Stimulated activated naive CD8-positive, alpha-beta T cell treated with anti-CD3 and anti-CD28 coated beads, Interleukin-15, amount 100 ng/mL, for 72 hours (primary cell): Measurements from ENCODE around the gene S100Z.
"Not testable (repeated sequence)": the region's sequence is repeated elsewhere in the genome, so short reads cannot be mapped to it uniquely, and the experiment has no call there.

ENCODE experiments used
- ATAC-seq: fragments of 150-1000 bp; cut with Tn5 transposase; 2 replicates; pipeline ENCODE4 v1.10.0; 2021; ENCODE audit warnings: mild to moderate bottlenecking, moderate library complexity
- DNase-seq, 2 donors: peaks; one replicate each; pipeline ENCODE4 v3.0.0; 2021 to 2022
- H3K27ac Mint-ChIP-seq, 2 donors: one replicate each; pipeline ENCODE4 v1.8.0; 2022; ENCODE audit warnings: mild to moderate bottlenecking in 2 of 2, mixed read lengths in 2 of 2, moderate library complexity in 2 of 2
- H3K27me3 Mint-ChIP-seq: one replicate; pipeline ENCODE4 v1.8.0; 2022; ENCODE audit warnings: mixed read lengths
- H3K4me1 Mint-ChIP-seq: one replicate; pipeline ENCODE4 v1.8.0; 2022; ENCODE audit warnings: mild to moderate bottlenecking, mixed read lengths
- H3K4me3 Mint-ChIP-seq, 2 donors: one replicate each; pipeline ENCODE4 v1.8.0; 2022; ENCODE audit warnings: mild to moderate bottlenecking in 2 of 2, mixed read lengths in 2 of 2, moderate library complexity in 1 of 2
- H3K9me3 Mint-ChIP-seq, 2 donors: one replicate each; pipeline ENCODE4 v1.8.0; 2022; ENCODE audit warnings: mixed read lengths in 2 of 2

Gene S100Z

GRCh38 chr5:76818844-76819831 lies 30.7 kb upstream of the S100Z start, which contains the start of gene F2RL1:
Gene F2RL1, plus strand, starts transcription at chr5:76819030. Its CDS starts 153 bp downstream, at chr5:76819183.
- Mint-ChIP-seq H3K4me3 (peak within 1 kb of the TSS; percentile 76 to 88), H3K27ac (peak within 1 kb of the TSS in 1 of 2 donors; percentile 95), H3K4me1 (peaks cover 12% of the 10 kb centered on the region), H3K9me3 (no peaks in the 10 kb centered on the region), H3K27me3 (peaks cover 45% of the 10 kb centered on the region)
- ATAC-seq (peak; percentile 64), DNase-seq (peak; percentile 18 to 30)

GRCh38 chr5:76819851-76820525 lies 29.8 kb upstream of the S100Z start:
- Mint-ChIP-seq H3K9me3 (no peaks in the 10 kb centered on the region), H3K27me3 (peaks cover 45% of the 10 kb centered on the region)

GRCh38 chr5:76820526-76820890 lies 29.3 kb upstream of the S100Z start:
- no peak for ATAC-seq
- no peak for DNase-seq
- Mint-ChIP-seq H3K4me3 (no peak overlapping the region), H3K9me3 (no peaks in the 10 kb centered on the region), H3K4me1 (peaks cover 12% of the 10 kb centered on the region), H3K27ac (no peak overlapping the region), H3K27me3 (peaks cover 40% of the 10 kb centered on the region)

More at GRCh38 chr5:76819851-76820525, 29.8 kb upstream of the S100Z start:
- Mint-ChIP-seq H3K4me1 (peaks cover 12% of the 10 kb centered on the region), H3K4me3 (peak overlapping the region; percentile 76 to 88), H3K27ac (peak overlapping the region in 1 of 2 donors; percentile 95)
- ATAC-seq (peak; percentile 15), DNase-seq (no peak)

GRCh38 chr5:76821136-76821535 lies 28.7 kb upstream of the S100Z start:
- no peak overlapping the region for H3K27ac Mint-ChIP-seq
- DNase-seq (no peak), ATAC-seq (no peak)
- H3K4me3 Mint-ChIP-seq, result no peak overlapping the region
- H3K4me1 Mint-ChIP-seq, result peaks cover 12% of the 10 kb centered on the region
- peaks cover 34% of the 10 kb centered on the region for H3K27me3 Mint-ChIP-seq
- H3K9me3 Mint-ChIP-seq, result no peaks in the 10 kb centered on the region

DNA sequence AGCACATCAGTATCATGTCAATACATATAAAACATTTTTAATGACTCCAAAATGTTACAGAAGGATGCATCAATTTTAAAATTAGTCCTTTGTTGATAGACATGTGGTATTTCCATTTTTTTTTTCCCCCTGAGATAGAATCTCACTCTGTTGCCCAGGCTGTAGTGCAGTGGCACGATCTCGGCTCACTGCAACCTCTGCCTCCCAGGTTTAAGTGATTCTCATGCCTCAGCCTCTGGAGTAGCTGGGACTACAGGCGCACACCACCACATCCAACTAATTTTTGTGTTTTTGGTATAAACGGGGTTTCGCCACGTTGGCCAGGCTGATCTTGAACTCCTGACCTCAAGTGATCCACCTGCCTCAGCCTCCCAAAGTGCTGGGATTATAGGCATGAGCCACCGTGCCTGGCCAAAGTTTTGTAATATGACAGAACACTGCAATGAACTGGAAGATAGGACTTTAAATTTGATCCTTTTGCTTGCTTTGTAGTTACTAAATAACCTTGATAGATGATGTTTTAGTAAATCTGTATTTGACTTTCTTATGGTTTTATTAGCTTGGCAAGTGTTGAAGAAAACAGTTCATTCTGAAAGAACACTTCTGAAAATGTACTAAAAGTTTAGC lies 27.6 kb upstream of the S100Z start:
- not testable (repeated sequence) for H3K27ac Mint-ChIP-seq, H3K4me3 Mint-ChIP-seq
- peaks cover 12% of the 10 kb centered on the region for H3K4me1 Mint-ChIP-seq

DNA sequence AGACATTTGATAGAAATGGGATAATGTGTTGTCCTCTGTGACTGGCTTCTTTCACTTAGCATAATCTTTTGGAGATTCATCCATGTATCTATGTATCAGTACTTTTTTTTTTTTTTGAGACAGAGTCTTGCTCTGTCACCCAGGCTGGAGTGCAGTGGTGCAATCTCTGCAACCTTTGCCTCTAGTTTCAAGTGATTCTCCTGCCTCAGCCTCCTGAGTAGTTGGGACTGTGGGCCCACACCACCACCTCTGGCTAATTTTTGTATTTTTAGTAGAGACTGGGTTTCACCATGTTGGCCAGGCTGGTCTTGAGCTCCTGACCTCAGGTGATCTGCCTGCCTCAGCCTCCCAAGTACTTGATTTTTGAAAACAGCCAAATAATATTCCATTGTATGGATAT lies 23.4 kb upstream of the S100Z start:
- DNase-seq, ATAC-seq, H3K27ac Mint-ChIP-seq, H3K27me3 Mint-ChIP-seq, H3K4me3 Mint-ChIP-seq, H3K9me3 Mint-ChIP-seq: not testable (repeated sequence)
- H3K4me1 Mint-ChIP-seq, result peaks cover 12% of the 10 kb centered on the region

More for the DNA sequence above, 27.6 kb upstream of the S100Z start:
- ATAC-seq, H3K9me3 Mint-ChIP-seq, DNase-seq: not testable (repeated sequence)
- H3K27me3 Mint-ChIP-seq, result peaks cover 23% of the 10 kb centered on the region

GRCh38 chr5:76831110-76831452 lies 18.7 kb upstream of the S100Z start:
- DNase-seq (peak in 1 of 2 donors; percentile 50), ATAC-seq (peak; percentile 86)
- H3K27ac Mint-ChIP-seq, result no peak overlapping the region
- H3K4me3 Mint-ChIP-seq, result peak overlapping the region in 1 of 2 donors; percentile 6
- no peaks in the 10 kb centered on the region for H3K27me3 Mint-ChIP-seq
- H3K9me3 Mint-ChIP-seq, result no peaks in the 10 kb centered on the region
- peaks cover 13% of the 10 kb centered on the region for H3K4me1 Mint-ChIP-seq

DNA sequence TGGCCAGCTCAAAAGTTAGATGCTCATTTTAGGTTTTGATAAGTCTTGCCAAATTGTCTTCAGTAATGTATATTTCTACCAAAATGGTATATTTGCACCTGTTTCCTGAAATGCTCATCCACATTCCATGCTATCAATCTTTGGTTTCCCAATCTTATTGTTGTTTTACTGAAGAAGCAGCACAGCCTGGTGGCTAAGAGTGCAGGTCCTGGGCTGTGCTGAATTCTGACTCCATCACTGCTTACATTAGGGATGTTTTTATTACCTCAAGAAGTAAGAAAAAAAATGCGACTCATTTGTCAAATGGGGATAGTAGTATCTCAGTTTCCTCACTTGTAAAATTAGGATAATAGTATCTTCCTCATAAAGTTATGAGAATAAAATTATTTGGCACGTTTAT lies 13.6 kb upstream of the S100Z start:
- Mint-ChIP-seq H3K9me3 (no peaks in the 10 kb centered on the region), H3K4me1 (peaks cover 3% of the 10 kb centered on the region), H3K27me3 (no peaks in the 10 kb centered on the region), H3K4me3 (no peak overlapping the region), H3K27ac (no peak overlapping the region)
- ATAC-seq (no peak), DNase-seq (no peak)

GRCh38 chr5:76836585-76836984 lies 13.2 kb upstream of the S100Z start:
- ATAC-seq, result no peak
- Mint-ChIP-seq H3K4me3 (no peak overlapping the region), H3K27ac (no peak overlapping the region), H3K9me3 (no peaks in the 10 kb centered on the region), H3K4me1 (no peaks in the 10 kb centered on the region), H3K27me3 (no peaks in the 10 kb centered on the region)
- DNase-seq, result no peak

DNA sequence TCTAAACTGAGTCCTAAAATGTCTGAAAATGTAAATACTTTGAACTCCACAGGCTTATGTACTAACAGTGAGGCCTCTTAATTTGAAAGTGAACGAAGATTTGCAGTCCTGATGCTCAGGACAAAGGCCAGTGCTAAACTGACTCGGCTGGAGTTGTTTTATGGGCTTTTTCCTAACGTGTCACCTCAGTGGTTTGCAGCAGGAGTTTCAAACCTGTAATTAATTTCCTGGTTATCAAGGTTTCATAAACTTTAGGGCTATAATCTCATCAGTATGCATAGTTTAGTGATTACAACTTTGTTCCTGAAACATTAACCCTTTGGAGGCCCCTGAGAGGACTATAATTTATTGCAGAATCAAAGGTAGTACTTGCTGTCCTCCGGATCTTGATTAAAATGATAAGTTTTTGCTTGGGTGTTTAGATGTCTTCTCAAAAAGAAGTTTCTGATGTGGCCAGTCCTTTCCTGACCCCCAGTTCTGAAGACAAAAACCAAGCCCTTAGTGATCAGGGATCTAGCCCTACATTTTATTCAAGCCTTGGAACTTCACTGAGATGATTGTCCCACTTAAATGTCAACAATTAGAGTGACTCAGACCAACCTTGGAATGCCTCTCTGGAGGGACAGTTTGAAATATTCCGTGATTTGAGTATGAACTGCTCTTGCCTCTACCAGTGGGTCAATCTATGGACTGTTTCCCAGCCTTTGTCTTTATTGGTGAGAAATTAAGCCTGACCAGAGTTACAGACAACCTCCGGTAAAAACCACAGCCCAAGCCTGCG lies 11.1 kb upstream of the S100Z start:
- DNase-seq (no peak), ATAC-seq (no peak)
- Mint-ChIP-seq H3K27me3 (no peaks in the 10 kb centered on the region), H3K27ac (no peak overlapping the region), H3K9me3 (no peaks in the 10 kb centered on the region), H3K4me3 (no peak overlapping the region), H3K4me1 (no peaks in the 10 kb centered on the region)

- no peak for ATAC-seq
- Mint-ChIP-seq H3K4me3 (no peak overlapping the region), H3K9me3 (no peaks in the 10 kb centered on the region), H3K27me3 (no peaks in the 10 kb centered on the region), H3K4me1 (no peaks in the 10 kb centered on the region), H3K27ac (no peak overlapping the region)
- DNase-seq, result no peak
Measured at GRCh38 chr5:76841361-76841760, 8.5 kb upstream of the S100Z start.

GRCh38 chr5:76845890-76846289 lies 3.9 kb upstream of the S100Z start:
- ATAC-seq (no peak), DNase-seq (no peak)
- Mint-ChIP-seq H3K9me3 (no peaks in the 10 kb centered on the region), H3K27me3 (no peaks in the 10 kb centered on the region), H3K4me3 (no peak overlapping the region), H3K27ac (no peak overlapping the region), H3K4me1 (peaks cover 14% of the 10 kb centered on the region)

DNA sequence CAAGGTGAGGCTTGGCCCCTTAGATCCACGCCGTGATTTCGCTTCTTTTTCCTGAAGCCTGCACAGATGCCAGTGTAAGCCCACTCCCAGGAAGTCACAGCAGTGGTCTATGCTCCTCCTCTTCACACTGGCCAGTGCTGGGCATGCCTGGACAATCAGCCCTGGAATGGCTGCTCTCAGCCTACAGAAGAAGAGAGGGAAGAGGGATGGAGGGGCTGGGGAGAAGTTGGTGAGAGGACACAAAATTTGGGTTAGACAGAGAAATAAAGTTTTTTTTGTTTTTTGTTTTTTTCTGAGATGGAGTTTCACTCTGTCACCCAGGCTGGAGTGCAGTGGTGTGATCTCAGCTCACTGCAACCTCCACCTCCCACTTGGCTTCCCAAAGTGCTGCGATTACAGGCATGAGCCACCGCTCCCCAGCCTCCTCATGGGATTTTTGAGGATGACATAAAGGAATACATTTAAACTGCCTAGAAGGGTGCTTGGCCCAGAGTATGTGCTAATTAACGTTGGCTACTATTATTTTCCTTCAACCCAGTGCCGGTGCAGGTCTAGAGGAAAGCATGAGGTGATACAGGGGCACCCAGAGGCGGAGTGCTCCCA lies 830 bp downstream of the S100Z start:
- Mint-ChIP-seq H3K27ac (peak overlapping the region in 1 of 2 donors; percentile 14), H3K9me3 (peaks cover 3 to 5% of the 10 kb centered on the region in 2 donors), H3K4me3 (no peak overlapping the region), H3K27me3 (no peaks in the 10 kb centered on the region), H3K4me1 (peaks cover 20% of the 10 kb centered on the region)
- ATAC-seq (no peak), DNase-seq (no peak)

DNA sequence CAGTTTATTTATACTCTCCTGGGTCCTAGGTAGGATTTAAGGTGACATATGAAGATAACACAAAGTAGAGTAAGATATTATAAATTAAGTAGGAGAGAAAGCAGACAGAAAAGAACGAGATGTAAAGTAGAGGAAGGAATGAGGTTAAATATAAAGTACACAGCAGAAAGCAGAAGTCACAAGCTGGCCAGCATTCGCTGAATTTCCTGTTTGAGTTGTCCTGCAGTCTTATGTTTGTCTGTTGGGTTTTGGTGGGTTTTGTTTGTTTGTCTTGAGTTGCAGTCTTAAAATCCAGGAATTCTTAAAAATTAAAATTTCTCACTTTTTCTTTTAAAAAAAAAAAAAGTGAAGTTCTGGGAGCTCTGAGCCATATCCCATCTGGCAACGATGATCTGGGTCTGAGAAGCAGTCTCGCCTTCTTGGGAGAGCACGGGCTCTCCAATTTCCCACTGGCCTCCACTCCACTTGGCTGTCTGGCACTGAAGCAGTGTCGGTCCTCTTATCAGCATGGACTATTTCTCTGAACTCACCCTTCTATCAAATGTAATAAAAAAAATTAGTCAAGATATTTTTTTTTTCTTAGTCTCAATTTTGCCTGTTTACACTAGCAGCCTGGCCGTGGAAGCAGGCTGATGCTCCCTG lies 2.0 kb downstream of the S100Z start:
- no peak for ATAC-seq
- peaks cover 8 to 13% of the 10 kb centered on the region in 2 donors for H3K9me3 Mint-ChIP-seq
- no peak overlapping the region for H3K4me3 Mint-ChIP-seq
- no peak for DNase-seq
- peak overlapping the region in 1 of 2 donors; percentile 46 for H3K27ac Mint-ChIP-seq
- H3K4me1 Mint-ChIP-seq, result peaks cover 32% of the 10 kb centered on the region
- no peaks in the 10 kb centered on the region for H3K27me3 Mint-ChIP-seq
